HEK293 (cell line): ENCODE measurements around the gene SRRM5.

Source experiments
- FEZF1 ChIP-seq: fragments of 450-650 bp; formaldehyde crosslinking; IDR thresholded peaks from 2 replicates; pipeline ENCODE4 v1.5.1; 2016; ENCODE audit warnings: missing biosample characterization, missing genetic modification characterization
- HIC1 ChIP-seq: fragments of 450-650 bp; formaldehyde crosslinking; IDR thresholded peaks from 2 replicates; pipeline ENCODE4 v1.5.1; 2016; ENCODE audit warnings: missing biosample characterization, missing genetic modification characterization
- INSM2 ChIP-seq: fragments of 450-650 bp; formaldehyde crosslinking; IDR thresholded peaks from 2 replicates; pipeline ENCODE4 v1.5.1; 2016; ENCODE audit warnings: missing biosample characterization, missing genetic modification characterization
- KLF9 ChIP-seq: fragments of 450-650 bp; formaldehyde crosslinking; IDR thresholded peaks from 2 replicates; pipeline ENCODE4 v1.5.1; 2016; ENCODE audit warnings: missing biosample characterization, missing genetic modification characterization, low read depth
- MEIS1 ChIP-seq: sonication (generic); formaldehyde crosslinking; IDR thresholded peaks from 2 replicates; pipeline ENCODE4 v1.8.1; 2022; ENCODE audit warnings: missing genetic modification reagents, mild to moderate bottlenecking, borderline replicate concordance
- MZF1 ChIP-seq: fragments of 450-650 bp; formaldehyde crosslinking; IDR thresholded peaks from 2 replicates; pipeline ENCODE4 v1.5.1; 2017; ENCODE audit warnings: missing biosample characterization, missing genetic modification characterization, borderline replicate concordance
- YY1 ChIP-seq: fragments of 450-650 bp; formaldehyde crosslinking; IDR thresholded peaks from 2 replicates; pipeline ENCODE4 v1.5.1; 2018; ENCODE audit warnings: missing biosample characterization, missing genetic modification characterization
- ZFP37 ChIP-seq: fragments of 450-650 bp; formaldehyde crosslinking; IDR thresholded peaks from 2 replicates; pipeline ENCODE4 v1.5.1; 2016; ENCODE audit warnings: missing biosample characterization, missing genetic modification characterization
- ZFP41 ChIP-seq: fragments of 450-650 bp; formaldehyde crosslinking; IDR thresholded peaks from 2 replicates; pipeline ENCODE4 v1.5.1; 2016; ENCODE audit warnings: missing biosample characterization, missing genetic modification characterization, borderline replicate concordance
- ZNF112 ChIP-seq: fragments of 450-650 bp; formaldehyde crosslinking; IDR thresholded peaks from 2 replicates; pipeline ENCODE4 v1.5.0; 2017; ENCODE audit warnings: missing biosample characterization, missing genetic modification characterization
- ZNF121 ChIP-seq: fragments of 450-650 bp; formaldehyde crosslinking; IDR thresholded peaks from 2 replicates; pipeline ENCODE4 v1.5.1; 2016; ENCODE audit warnings: missing biosample characterization, missing genetic modification characterization
- ZNF132 ChIP-seq: fragments of 450-650 bp; formaldehyde crosslinking; IDR thresholded peaks from 2 replicates; pipeline ENCODE4 v1.5.1; 2017; ENCODE audit warnings: missing biosample characterization, missing genetic modification characterization, borderline replicate concordance
- ZNF146 ChIP-seq: fragments of 450-650 bp; formaldehyde crosslinking; IDR thresholded peaks from 2 replicates; pipeline ENCODE4 v1.5.1; 2016; ENCODE audit warnings: missing biosample characterization, missing genetic modification characterization
- ZNF16 ChIP-seq: fragments of 450-650 bp; formaldehyde crosslinking; IDR thresholded peaks from 2 replicates; pipeline ENCODE4 v1.5.1; 2016; ENCODE audit warnings: low read depth, missing biosample characterization, missing genetic modification characterization
- ZNF202 ChIP-seq: fragments of 450-650 bp; formaldehyde crosslinking; IDR thresholded peaks from 2 replicates; pipeline ENCODE4 v1.5.1; 2016; ENCODE audit warnings: missing biosample characterization, missing genetic modification characterization, borderline replicate concordance
- ZNF292 ChIP-seq: fragments of 450-650 bp; formaldehyde crosslinking; IDR thresholded peaks from 2 replicates; pipeline ENCODE4 v1.5.1; 2016; ENCODE audit warnings: low read depth, missing biosample characterization, missing genetic modification characterization, borderline replicate concordance
- ZNF521 ChIP-seq: fragments of 450-650 bp; formaldehyde crosslinking; IDR thresholded peaks from 2 replicates; pipeline ENCODE4 v1.5.1; 2017; ENCODE audit warnings: missing biosample characterization, mild to moderate bottlenecking, missing genetic modification characterization
- ZNF549 ChIP-seq: fragments of 450-650 bp; IDR thresholded peaks from 2 replicates; pipeline ENCODE4 v1.5.1; 2018; ENCODE audit warnings: missing biosample characterization, missing genetic modification characterization, mild to moderate bottlenecking, inconsistent platforms, moderate library complexity
- ZNF660 ChIP-seq: fragments of 450-650 bp; IDR thresholded peaks from 2 replicates; pipeline ENCODE4 v1.5.1; 2018; ENCODE audit warnings: missing biosample characterization, mild to moderate bottlenecking, missing genetic modification characterization
- ZNF664 ChIP-seq: fragments of 450-650 bp; formaldehyde crosslinking; IDR thresholded peaks from 2 replicates; pipeline ENCODE4 v1.5.1; 2016; ENCODE audit warnings: missing biosample characterization, missing genetic modification characterization
- ZNF777 ChIP-seq: fragments of 450-650 bp; formaldehyde crosslinking; IDR thresholded peaks from 2 replicates; pipeline ENCODE4 v1.5.1; 2017; ENCODE audit warnings: missing biosample characterization, missing genetic modification characterization, borderline replicate concordance
- ZSCAN5A ChIP-seq: fragments of 450-650 bp; formaldehyde crosslinking; IDR thresholded peaks from 2 replicates; pipeline ENCODE4 v1.5.1; 2016; ENCODE audit warnings: missing biosample characterization, missing genetic modification characterization
- TF ChIP-seq, protein P1 (sequence below): fragments of 450-650 bp; formaldehyde crosslinking; IDR thresholded peaks from 2 replicates; pipeline ENCODE4 v1.5.1; 2016; ENCODE audit warnings: missing biosample characterization, missing genetic modification characterization
- TF ChIP-seq, protein P2 (sequence below): fragments of 450-650 bp; formaldehyde crosslinking; conservative IDR thresholded peaks from 2 replicates; pipeline ENCODE4 v1.5.1; 2016; ENCODE audit warnings: low read depth, missing biosample characterization, missing genetic modification characterization
- TF ChIP-seq, protein P3 (sequence below): fragments of 450-650 bp; formaldehyde crosslinking; IDR thresholded peaks from 2 replicates; pipeline ENCODE4 v1.5.1; 2016; ENCODE audit warnings: missing biosample characterization, missing genetic modification characterization
- TF ChIP-seq, protein P4 (sequence below): fragments of 450-650 bp; formaldehyde crosslinking; IDR thresholded peaks from 2 replicates; pipeline ENCODE4 v1.5.1; 2016; ENCODE audit warnings: missing biosample characterization, missing genetic modification characterization

The SRRM5 gene

GRCh38 chr19:43572171-43572588 lies 39.7 kb upstream of the SRRM5 start (continued):
- TF ChIP-seq ZNF664 (tag by site-specific recombination): peak; percentile 43; the same call in 1 of the 2 replicates
- TF ChIP-seq, protein P1, sequence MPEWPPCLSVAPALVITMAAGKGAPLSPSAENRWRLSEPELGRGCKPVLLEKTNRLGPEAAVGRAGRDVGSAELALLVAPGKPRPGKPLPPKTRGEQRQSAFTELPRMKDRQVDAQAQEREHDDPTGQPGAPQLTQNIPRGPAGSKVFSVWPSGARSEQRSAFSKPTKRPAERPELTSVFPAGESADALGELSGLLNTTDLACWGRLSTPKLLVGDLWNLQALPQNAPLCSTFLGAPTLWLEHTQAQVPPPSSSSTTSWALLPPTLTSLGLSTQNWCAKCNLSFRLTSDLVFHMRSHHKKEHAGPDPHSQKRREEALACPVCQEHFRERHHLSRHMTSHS (tag by site-specific recombination): no peak
- TF ChIP-seq ZNF16 (tag by site-specific recombination): no peak
- TF ChIP-seq ZNF549: no peak
- peak; percentile 96 for TF ChIP-seq INSM2 (tag by site-specific recombination)
- TF ChIP-seq ZNF146 (tag by site-specific recombination): no peak
- TF ChIP-seq ZNF660 (tag by site-specific recombination): 0 out of 2 replicates have a peak, but pooled peaks have one; percentile 57
- no peak for TF ChIP-seq ZFP37
- TF ChIP-seq, protein P2, sequence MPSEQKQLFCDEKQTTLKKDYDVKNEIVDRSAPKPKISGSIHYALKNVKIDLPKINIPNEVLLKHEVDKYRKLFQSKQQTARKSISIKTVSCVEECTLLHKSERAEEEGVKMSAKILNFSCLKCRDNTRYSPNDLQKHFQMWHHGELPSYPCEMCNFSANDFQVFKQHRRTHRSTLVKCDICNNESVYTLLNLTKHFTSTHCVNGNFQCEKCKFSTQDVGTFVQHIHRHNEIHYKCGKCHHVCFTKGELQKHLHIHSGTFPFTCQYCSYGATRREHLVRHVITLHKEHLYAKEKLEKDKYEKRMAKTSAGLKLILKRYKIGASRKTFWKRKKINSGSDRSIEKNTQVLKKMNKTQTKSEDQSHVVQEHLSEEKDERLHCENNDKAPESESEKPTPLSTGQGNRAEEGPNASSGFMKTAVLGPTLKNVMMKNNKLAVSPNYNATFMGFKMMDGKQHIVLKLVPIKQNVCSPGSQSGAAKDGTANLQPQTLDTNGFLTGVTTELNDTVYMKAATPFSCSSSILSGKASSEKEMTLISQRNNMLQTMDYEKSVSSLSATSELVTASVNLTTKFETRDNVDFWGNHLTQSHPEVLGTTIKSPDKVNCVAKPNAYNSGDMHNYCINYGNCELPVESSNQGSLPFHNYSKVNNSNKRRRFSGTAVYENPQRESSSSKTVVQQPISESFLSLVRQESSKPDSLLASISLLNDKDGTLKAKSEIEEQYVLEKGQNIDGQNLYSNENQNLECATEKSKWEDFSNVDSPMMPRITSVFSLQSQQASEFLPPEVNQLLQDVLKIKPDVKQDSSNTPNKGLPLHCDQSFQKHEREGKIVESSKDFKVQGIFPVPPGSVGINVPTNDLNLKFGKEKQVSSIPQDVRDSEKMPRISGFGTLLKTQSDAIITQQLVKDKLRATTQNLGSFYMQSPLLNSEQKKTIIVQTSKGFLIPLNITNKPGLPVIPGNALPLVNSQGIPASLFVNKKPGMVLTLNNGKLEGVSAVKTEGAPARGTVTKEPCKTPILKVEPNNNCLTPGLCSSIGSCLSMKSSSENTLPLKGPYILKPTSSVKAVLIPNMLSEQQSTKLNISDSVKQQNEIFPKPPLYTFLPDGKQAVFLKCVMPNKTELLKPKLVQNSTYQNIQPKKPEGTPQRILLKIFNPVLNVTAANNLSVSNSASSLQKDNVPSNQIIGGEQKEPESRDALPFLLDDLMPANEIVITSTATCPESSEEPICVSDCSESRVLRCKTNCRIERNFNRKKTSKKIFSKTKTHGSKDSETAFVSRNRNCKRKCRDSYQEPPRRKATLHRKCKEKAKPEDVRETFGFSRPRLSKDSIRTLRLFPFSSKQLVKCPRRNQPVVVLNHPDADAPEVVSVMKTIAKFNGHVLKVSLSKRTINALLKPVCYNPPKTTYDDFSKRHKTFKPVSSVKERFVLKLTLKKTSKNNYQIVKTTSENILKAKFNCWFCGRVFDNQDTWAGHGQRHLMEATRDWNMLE (tag by site-specific recombination): 0 out of 2 replicates have a peak, but pooled peaks have one; percentile 40
- TF ChIP-seq, protein P3, sequence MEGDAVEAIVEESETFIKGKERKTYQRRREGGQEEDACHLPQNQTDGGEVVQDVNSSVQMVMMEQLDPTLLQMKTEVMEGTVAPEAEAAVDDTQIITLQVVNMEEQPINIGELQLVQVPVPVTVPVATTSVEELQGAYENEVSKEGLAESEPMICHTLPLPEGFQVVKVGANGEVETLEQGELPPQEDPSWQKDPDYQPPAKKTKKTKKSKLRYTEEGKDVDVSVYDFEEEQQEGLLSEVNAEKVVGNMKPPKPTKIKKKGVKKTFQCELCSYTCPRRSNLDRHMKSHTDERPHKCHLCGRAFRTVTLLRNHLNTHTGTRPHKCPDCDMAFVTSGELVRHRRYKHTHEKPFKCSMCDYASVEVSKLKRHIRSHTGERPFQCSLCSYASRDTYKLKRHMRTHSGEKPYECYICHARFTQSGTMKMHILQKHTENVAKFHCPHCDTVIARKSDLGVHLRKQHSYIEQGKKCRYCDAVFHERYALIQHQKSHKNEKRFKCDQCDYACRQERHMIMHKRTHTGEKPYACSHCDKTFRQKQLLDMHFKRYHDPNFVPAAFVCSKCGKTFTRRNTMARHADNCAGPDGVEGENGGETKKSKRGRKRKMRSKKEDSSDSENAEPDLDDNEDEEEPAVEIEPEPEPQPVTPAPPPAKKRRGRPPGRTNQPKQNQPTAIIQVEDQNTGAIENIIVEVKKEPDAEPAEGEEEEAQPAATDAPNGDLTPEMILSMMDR: no peak
- TF ChIP-seq ZNF121 (tag by site-specific recombination): no peak
- no peak for TF ChIP-seq YY1 (tag by site-specific recombination)
- TF ChIP-seq MEIS1 (CRISPR knock-in tag): no peak
- TF ChIP-seq ZNF521: no peak
- no peak for TF ChIP-seq ZNF112 (tag by site-specific recombination)
- TF ChIP-seq ZFP41: no peak
- no peak for TF ChIP-seq ZSCAN5A
- TF ChIP-seq FEZF1 (tag by site-specific recombination): peak; percentile 48
- peak; percentile 82; the same call in 1 of the 2 replicates for TF ChIP-seq MZF1
- TF ChIP-seq ZNF202 (tag by site-specific recombination): no peak
- no peak for TF ChIP-seq ZNF132 (tag by site-specific recombination)
- TF ChIP-seq, protein P4, sequence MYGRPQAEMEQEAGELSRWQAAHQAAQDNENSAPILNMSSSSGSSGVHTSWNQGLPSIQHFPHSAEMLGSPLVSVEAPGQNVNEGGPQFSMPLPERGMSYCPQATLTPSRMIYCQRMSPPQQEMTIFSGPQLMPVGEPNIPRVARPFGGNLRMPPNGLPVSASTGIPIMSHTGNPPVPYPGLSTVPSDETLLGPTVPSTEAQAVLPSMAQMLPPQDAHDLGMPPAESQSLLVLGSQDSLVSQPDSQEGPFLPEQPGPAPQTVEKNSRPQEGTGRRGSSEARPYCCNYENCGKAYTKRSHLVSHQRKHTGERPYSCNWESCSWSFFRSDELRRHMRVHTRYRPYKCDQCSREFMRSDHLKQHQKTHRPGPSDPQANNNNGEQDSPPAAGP (tag by site-specific recombination): peak; percentile 100
- peak; percentile 92; the same call in 1 of the 2 replicates for TF ChIP-seq HIC1 (tag by site-specific recombination)
- TF ChIP-seq ZNF777 (tag by site-specific recombination): no peak
- no peak for TF ChIP-seq KLF9
- no peak for TF ChIP-seq ZNF292
